ENCODE results near the gene PBX2.
"Not testable (repeated sequence)": the region's sequence is repeated elsewhere in the genome, so short reads cannot be mapped to it uniquely, and the experiment has no call there.

The PBX2 gene

GRCh38 chr6:32149932-32150870, 39.8 kb downstream of the PBX2 start:
- no peak overlapping the region for H3K4me3 ChIP-seq (ENCODE audit: low read depth in 1 of 2, low read length in 2 of 2)
- H3K27me3 ChIP-seq (ENCODE audit: control insufficient read depth in 1 of 2, insufficient read depth in 2 of 2, low read length in 2 of 2), result no peaks in the 10 kb centered on the region
- no peaks in the 10 kb centered on the region for H3K9me3 ChIP-seq (ENCODE audit: control insufficient read depth in 1 of 2, low read length in 2 of 2)
- no peaks in the 10 kb centered on the region for H3K36me3 ChIP-seq (ENCODE audit: control insufficient read depth in 1 of 2, insufficient read depth in 2 of 2, low read length in 2 of 2)
- peaks cover 16 to 25% of the 10 kb centered on the region in 2 donors for H3K4me1 ChIP-seq (ENCODE audit: control insufficient read depth in 1 of 2, insufficient read depth in 2 of 2, low read length in 2 of 2)
- no peak overlapping the region for H3K27ac ChIP-seq (ENCODE audit: low read depth, low read length)
- no peak overlapping the region for H3K9ac ChIP-seq (ENCODE audit: low read depth in 1 of 2, low read length in 2 of 2)

GRCh38 chr6:32149092-32149755, 40.8 kb downstream of the PBX2 start:
- Histone ChIP-seq H3K27ac (ENCODE audit: low read depth, low read length) (no peak overlapping the region), H3K27me3 (ENCODE audit: control insufficient read depth in 1 of 2, insufficient read depth in 2 of 2, low read length in 2 of 2) (no peaks in the 10 kb centered on the region), H3K4me3 (ENCODE audit: low read depth in 1 of 2, low read length in 2 of 2) (peak overlapping the region; percentile 66 to 67), H3K9me3 (ENCODE audit: control insufficient read depth in 1 of 2, low read length in 2 of 2) (no peaks in the 10 kb centered on the region), H3K9ac (ENCODE audit: low read depth in 1 of 2, low read length in 2 of 2) (no peak overlapping the region), H3K36me3 (ENCODE audit: control insufficient read depth in 1 of 2, insufficient read depth in 2 of 2, low read length in 2 of 2) (no peaks in the 10 kb centered on the region), H3K4me1 (ENCODE audit: control insufficient read depth in 1 of 2, insufficient read depth in 2 of 2, low read length in 2 of 2) (peaks cover 12 to 16% of the 10 kb centered on the region in 2 donors)

GRCh38 chr6:32148289-32149091, 41.5 kb downstream of the PBX2 start:
- no peaks in the 10 kb centered on the region for H3K9me3 ChIP-seq (ENCODE audit: control insufficient read depth in 1 of 2, low read length in 2 of 2)
- no peak overlapping the region for H3K27ac ChIP-seq (ENCODE audit: low read depth, low read length)
- no peaks in the 10 kb centered on the region for H3K27me3 ChIP-seq (ENCODE audit: control insufficient read depth in 1 of 2, insufficient read depth in 2 of 2, low read length in 2 of 2)
- peak overlapping the region; percentile 66 to 67 for H3K4me3 ChIP-seq (ENCODE audit: low read depth in 1 of 2, low read length in 2 of 2)
- H3K9ac ChIP-seq (ENCODE audit: low read depth in 1 of 2, low read length in 2 of 2), result peak overlapping the region; percentile 54 to 60
- peaks cover 12 to 19% of the 10 kb centered on the region in 2 donors for H3K4me1 ChIP-seq (ENCODE audit: control insufficient read depth in 1 of 2, insufficient read depth in 2 of 2, low read length in 2 of 2)
- no peaks in the 10 kb centered on the region for H3K36me3 ChIP-seq (ENCODE audit: control insufficient read depth in 1 of 2, insufficient read depth in 2 of 2, low read length in 2 of 2)

GRCh38 chr6:32147401-32148132, 42.4 kb downstream of the PBX2 start:
- Histone ChIP-seq H3K27ac (ENCODE audit: low read depth, low read length) (no peak overlapping the region), H3K4me3 (ENCODE audit: low read depth in 1 of 2, low read length in 2 of 2) (no peak overlapping the region), H3K36me3 (ENCODE audit: control insufficient read depth in 1 of 2, insufficient read depth in 2 of 2, low read length in 2 of 2) (no peaks in the 10 kb centered on the region), H3K27me3 (ENCODE audit: control insufficient read depth in 1 of 2, insufficient read depth in 2 of 2, low read length in 2 of 2) (no peaks in the 10 kb centered on the region), H3K4me1 (ENCODE audit: control insufficient read depth in 1 of 2, insufficient read depth in 2 of 2, low read length in 2 of 2) (peaks cover 6 to 10% of the 10 kb centered on the region in 2 donors), H3K9me3 (ENCODE audit: control insufficient read depth in 1 of 2, low read length in 2 of 2) (no peaks in the 10 kb centered on the region), H3K9ac (ENCODE audit: low read depth in 1 of 2, low read length in 2 of 2) (no peak overlapping the region)

GRCh38 chr6:32146687-32147086, 43.3 kb downstream of the PBX2 start:
- H3K27ac ChIP-seq (ENCODE audit: low read depth, low read length), result no peak overlapping the region
- H3K9ac ChIP-seq (ENCODE audit: low read depth in 1 of 2, low read length in 2 of 2), result no peak overlapping the region
- no peaks in the 10 kb centered on the region for H3K27me3 ChIP-seq (ENCODE audit: control insufficient read depth in 1 of 2, insufficient read depth in 2 of 2, low read length in 2 of 2)
- H3K9me3 ChIP-seq (ENCODE audit: control insufficient read depth in 1 of 2, low read length in 2 of 2), result no peaks in the 10 kb centered on the region
- peaks cover 0 to 11% of the 10 kb centered on the region in 2 donors for H3K4me1 ChIP-seq (ENCODE audit: control insufficient read depth in 1 of 2, insufficient read depth in 2 of 2, low read length in 2 of 2)
- H3K4me3 ChIP-seq (ENCODE audit: low read depth in 1 of 2, low read length in 2 of 2), result no peak overlapping the region
- H3K36me3 ChIP-seq (ENCODE audit: control insufficient read depth in 1 of 2, insufficient read depth in 2 of 2, low read length in 2 of 2), result no peaks in the 10 kb centered on the region

- H3K27me3 ChIP-seq (ENCODE audit: control insufficient read depth in 1 of 2, insufficient read depth in 2 of 2, low read length in 2 of 2), result no peaks in the 10 kb centered on the region
- no peak overlapping the region for H3K9ac ChIP-seq (ENCODE audit: low read depth in 1 of 2, low read length in 2 of 2)
- peaks cover 0 to 15% of the 10 kb centered on the region in 2 donors for H3K4me1 ChIP-seq (ENCODE audit: control insufficient read depth in 1 of 2, insufficient read depth in 2 of 2, low read length in 2 of 2)
- no peaks in the 10 kb centered on the region for H3K36me3 ChIP-seq (ENCODE audit: control insufficient read depth in 1 of 2, insufficient read depth in 2 of 2, low read length in 2 of 2)
- no peaks in the 10 kb centered on the region for H3K9me3 ChIP-seq (ENCODE audit: control insufficient read depth in 1 of 2, low read length in 2 of 2)
- no peak overlapping the region for H3K27ac ChIP-seq (ENCODE audit: low read depth, low read length)
- no peak overlapping the region for H3K4me3 ChIP-seq (ENCODE audit: low read depth in 1 of 2, low read length in 2 of 2)
These were observed 43.7 kb downstream of the PBX2 start for GRCh38 chr6:32146287-32146686.

GRCh38 chr6:32144238-32144637, 45.8 kb downstream of the PBX2 start:
- not testable (repeated sequence) for H3K4me3 ChIP-seq (ENCODE audit: low read depth in 1 of 2, low read length in 2 of 2); H3K27ac ChIP-seq (ENCODE audit: low read depth, low read length); H3K9me3 ChIP-seq (ENCODE audit: control insufficient read depth in 1 of 2, low read length in 2 of 2); H3K9ac ChIP-seq (ENCODE audit: low read depth in 1 of 2, low read length in 2 of 2); H3K27me3 ChIP-seq (ENCODE audit: control insufficient read depth in 1 of 2, insufficient read depth in 2 of 2, low read length in 2 of 2); H3K36me3 ChIP-seq (ENCODE audit: control insufficient read depth in 1 of 2, insufficient read depth in 2 of 2, low read length in 2 of 2)
- peaks cover 0 to 16% of the 10 kb centered on the region in 2 donors for H3K4me1 ChIP-seq (ENCODE audit: control insufficient read depth in 1 of 2, insufficient read depth in 2 of 2, low read length in 2 of 2)

- peaks cover 0 to 16% of the 10 kb centered on the region in 2 donors for H3K4me1 ChIP-seq (ENCODE audit: control insufficient read depth in 1 of 2, insufficient read depth in 2 of 2, low read length in 2 of 2)
- no peaks in the 10 kb centered on the region for H3K9me3 ChIP-seq (ENCODE audit: control insufficient read depth in 1 of 2, low read length in 2 of 2)
- H3K4me3 ChIP-seq (ENCODE audit: low read depth in 1 of 2, low read length in 2 of 2), result no peak overlapping the region
- no peak overlapping the region for H3K27ac ChIP-seq (ENCODE audit: low read depth, low read length)
- no peaks in the 10 kb centered on the region for H3K27me3 ChIP-seq (ENCODE audit: control insufficient read depth in 1 of 2, insufficient read depth in 2 of 2, low read length in 2 of 2)
- H3K9ac ChIP-seq (ENCODE audit: low read depth in 1 of 2, low read length in 2 of 2), result no peak overlapping the region
- no peaks in the 10 kb centered on the region for H3K36me3 ChIP-seq (ENCODE audit: control insufficient read depth in 1 of 2, insufficient read depth in 2 of 2, low read length in 2 of 2)
These were observed 49.5 kb downstream of the PBX2 start for GRCh38 chr6:32140420-32141046.

GRCh38 chr6:32139590-32139989, 50.4 kb downstream of the PBX2 start:
- Histone ChIP-seq H3K9ac (ENCODE audit: low read depth in 1 of 2, low read length in 2 of 2) (no peak overlapping the region), H3K36me3 (ENCODE audit: control insufficient read depth in 1 of 2, insufficient read depth in 2 of 2, low read length in 2 of 2) (no peaks in the 10 kb centered on the region), H3K27ac (ENCODE audit: low read depth, low read length) (no peak overlapping the region)

More at GRCh38 chr6:32139590-32139989, 50.4 kb downstream of the PBX2 start:
- Histone ChIP-seq H3K4me1 (ENCODE audit: control insufficient read depth in 1 of 2, insufficient read depth in 2 of 2, low read length in 2 of 2) (peaks cover 0 to 16% of the 10 kb centered on the region in 2 donors), H3K9me3 (ENCODE audit: control insufficient read depth in 1 of 2, low read length in 2 of 2) (no peaks in the 10 kb centered on the region), H3K4me3 (ENCODE audit: low read depth in 1 of 2, low read length in 2 of 2) (no peak overlapping the region), H3K27me3 (ENCODE audit: control insufficient read depth in 1 of 2, insufficient read depth in 2 of 2, low read length in 2 of 2) (no peaks in the 10 kb centered on the region)

Measured in duodenal mucosa (tissue), 2 donors.